Colonic mucosa (tissue), 4 donors: ENCODE data around the gene CAPN3. TPM values are rescaled to one million over a fixed set of nuclear protein-coding genes. Genes with fewer than 3 reads are reported as not detected.

Experiments used
- DNase-seq: peaks from one replicate; pipeline ENCODE4 v3.0.0-alpha.2; 2020
- H3K27ac ChIP-seq: fragments of 200-600 bp; one replicate; pipeline ENCODE4 v1.8.0; 2021
- H3K27me3 ChIP-seq: fragments of 200-600 bp; one replicate; pipeline ENCODE4 v1.8.0; 2021
- H3K36me3 ChIP-seq: fragments of 200-600 bp; one replicate; pipeline ENCODE4 v1.8.0; 2021
- H3K4me1 ChIP-seq: fragments of 200-600 bp; one replicate; pipeline ENCODE4 v1.8.0; 2021; ENCODE audit warnings: mild to moderate bottlenecking
- H3K4me3 ChIP-seq: fragments of 200-600 bp; one replicate; pipeline ENCODE4 v1.8.0; 2021
- H3K9ac ChIP-seq, 2 donors: one replicate each; pipeline ENCODE4 v1.7.0; 2013; ENCODE audit warnings: control low read depth in 2 of 2, low read depth in 2 of 2, low read length in 2 of 2
- H3K9me3 ChIP-seq: fragments of 200-600 bp; one replicate; pipeline ENCODE4 v1.8.0; 2021
- CTCF ChIP-seq: fragments of 200-600 bp; IDR thresholded peaks from one replicate; pipeline ENCODE4 v1.8.0; 2022; ENCODE audit warnings: antibody characterized with exemption, mild to moderate bottlenecking
- intact Hi-C: fragments of 100-400 bp; cut with DNase I; formaldehyde crosslinking; loops from one replicate; pipeline ENCODE4 v1.14.1; 2022
- total RNA-seq, 2 donors: library from RNA; stranded (reverse); fragmentation: NEBNext Ultra II Directional in 1 of 2; extraction: Animal tissue kit (Norgen Biotek cat#: 25700) in 1 of 2; gene quantifications; one replicate each; pipeline ENCODE4 v1.2.1, GENCODE V29; 2021
- donor health status: healthy.
- donor health status: DM: no; HTN: no; CAD: no.
- donor health status: DM: no; HTN: no; CAD: no.

Gene CAPN3
- total RNA-seq, 2 donors from 2014 or later: 6.8 TPM

GRCh38 chr15:42419369-42419768 is 60.1 kb downstream of the CAPN3 start:
- no peak for DNase-seq
- no peak overlapping the region for H3K9ac ChIP-seq
- no peak overlapping the region for H3K4me3 ChIP-seq
- TF ChIP-seq CTCF: no peak
- intact Hi-C loops: no loop called here
- no peaks in the 10 kb centered on the region for H3K4me1 ChIP-seq
- no peaks in the 10 kb centered on the region for H3K9me3 ChIP-seq
- no peak overlapping the region for H3K27ac ChIP-seq
- no peaks in the 10 kb centered on the region for H3K27me3 ChIP-seq
- peaks cover 18% of the 10 kb centered on the region for H3K36me3 ChIP-seq

GRCh38 chr15:42421376-42421775 is 62.1 kb downstream of the CAPN3 start:
- DNase-seq: no peak
- no peaks in the 10 kb centered on the region for H3K4me1 ChIP-seq
- no peaks in the 10 kb centered on the region for H3K27me3 ChIP-seq
- H3K36me3 ChIP-seq: peaks cover 18% of the 10 kb centered on the region
- TF ChIP-seq CTCF: no peak
- H3K4me3 ChIP-seq: no peak overlapping the region
- H3K27ac ChIP-seq: no peak overlapping the region
- no peak overlapping the region for H3K9ac ChIP-seq
- intact Hi-C loops: no loop called here
- no peaks in the 10 kb centered on the region for H3K9me3 ChIP-seq

- no peak for TF ChIP-seq CTCF
- peaks cover 3% of the 10 kb centered on the region for H3K36me3 ChIP-seq
- no peak for DNase-seq
- no peak overlapping the region for H3K9ac ChIP-seq
- H3K27me3 ChIP-seq: no peaks in the 10 kb centered on the region
- intact Hi-C loops: no loop called here
- H3K27ac ChIP-seq: no peak overlapping the region
- H3K9me3 ChIP-seq: no peaks in the 10 kb centered on the region
- H3K4me3 ChIP-seq: no peak overlapping the region
- H3K4me1 ChIP-seq: no peaks in the 10 kb centered on the region
These were observed 68.3 kb downstream of the CAPN3 start for GRCh38 chr15:42427429-42428223.

- no peak overlapping the region for H3K27ac ChIP-seq
- no peaks in the 10 kb centered on the region for H3K27me3 ChIP-seq
- H3K36me3 ChIP-seq: no peaks in the 10 kb centered on the region
- H3K9me3 ChIP-seq: no peaks in the 10 kb centered on the region
- no peaks in the 10 kb centered on the region for H3K4me1 ChIP-seq
- intact Hi-C loops: no loop called here
- no peak overlapping the region for H3K4me3 ChIP-seq
- no peak for TF ChIP-seq CTCF
- no peak overlapping the region for H3K9ac ChIP-seq
- no peak for DNase-seq
These were observed 85.2 kb downstream of the CAPN3 start for GRCh38 chr15:42444415-42445063.

GRCh38 chr15:42445551-42445950 is 86.2 kb downstream of the CAPN3 start:
- no peak for DNase-seq
- Histone ChIP-seq H3K9ac (no peak overlapping the region), H3K4me3 (no peak overlapping the region), H3K9me3 (no peaks in the 10 kb centered on the region), H3K27ac (no peak overlapping the region), H3K27me3 (no peaks in the 10 kb centered on the region), H3K4me1 (no peaks in the 10 kb centered on the region), H3K36me3 (no peaks in the 10 kb centered on the region)
- intact Hi-C loops: no loop called here
- TF ChIP-seq CTCF: no peak
